A549 (cell line): ENCODE data around the gene TRIM24. TPM values are rescaled to one million over a fixed set of nuclear protein-coding genes. Genes with fewer than 3 reads are reported as not detected.

Experiments
- ATAC-seq, 2 experiments: fragments of 200-7000 bp in 1 of 2; fragments of >200 bp in 1 of 2; cut with Nextera tagmentation in 1 of 2; cut with Tn5 transposase in 1 of 2; 3 replicates each; pipeline versions ENCODE4 v1.8.0 to v1.9.1; 2018 to 2020; ENCODE audit warnings: mild to moderate bottlenecking in 1 of 2, moderate library complexity in 1 of 2
- CTCF ChIA-PET: fragments of 300-600 bp; sonication (Branson Sonifier 250); formaldehyde crosslinking; extraction: SDS; loops from one replicate; lab custom pipeline; 2021; ENCODE audit warnings: antibody characterized with exemption, inconsistent platforms; lab: Yijun Ruan, JAX
- POLR2A ChIA-PET: fragments of 350-600 bp; formaldehyde crosslinking; extraction: SDS; loops from one replicate; lab custom pipeline; 2021; ENCODE audit warnings: antibody characterized with exemption, inconsistent platforms; lab: Yijun Ruan, JAX
- DNase-seq, 2 experiments: peaks; one replicate each; pipeline versions ENCODE4 v3.0.0 to v3.0.0-alpha.2; 2011 to 2016; ENCODE audit warnings: low read depth in 1 of 2, low spot score in 1 of 2
- FAIRE-seq: peaks from 2 replicates; lab custom pipeline; 2011; peaks lifted over from hg19 to GRCh38; lab: Jason Lieb, UNC
- H3K27ac ChIP-seq, 2 experiments: fragments of >200 bp; sonication (Bioruptor Twin); formaldehyde crosslinking; 3 replicates each; pipeline ENCODE4 v1.5.1; 2016 to 2017
- H3K4me1 ChIP-seq: fragments of >200 bp; sonication (Bioruptor Twin); formaldehyde crosslinking; 3 replicates; pipeline ENCODE4 v1.6.1; 2016
- H3K4me2 ChIP-seq: fragments of >200 bp; sonication (Bioruptor Twin); formaldehyde crosslinking; 3 replicates; pipeline ENCODE4 v1.6.1; 2016
- H3K4me3 ChIP-seq: fragments of >200 bp; sonication (Bioruptor Twin); formaldehyde crosslinking; 3 replicates; pipeline ENCODE4 v1.5.1; 2016
- H3K9me3 ChIP-seq: fragments of >200 bp; sonication (Bioruptor Twin); formaldehyde crosslinking; 3 replicates; pipeline ENCODE4 v1.6.1; 2016
- CBX8 ChIP-seq: fragments of 200-600 bp; sonication (generic); IDR thresholded peaks from 2 replicates; pipeline ENCODE4 v1.6.1; 2016
- EP300 ChIP-seq, 2 experiments: fragments of >200 bp; sonication (Bioruptor Twin); formaldehyde crosslinking; IDR thresholded peaks; 2 replicates in 1 of 2; 3 replicates in 1 of 2; pipeline ENCODE4 v1.6.1; 2016 to 2017
- FOXS1 ChIP-seq: fragments of 250-450 bp; sonication (Bioruptor Pico); IDR thresholded peaks from 2 replicates; pipeline ENCODE4 v1.5.0; 2020; ENCODE audit warnings: mild to moderate bottlenecking, moderate library complexity
- GATA3 ChIP-seq: IDR thresholded peaks from 2 replicates; pipeline ENCODE4 v1.6.1; 2012; ENCODE audit warnings: borderline replicate concordance
- HDAC2 ChIP-seq: fragments of 200-600 bp; sonication (generic); IDR thresholded peaks from 2 replicates; pipeline ENCODE4 v1.6.1; 2016
- HOXA7 ChIP-seq: fragments of 250-450 bp; sonication (Bioruptor Pico); IDR thresholded peaks from 2 replicates; pipeline ENCODE4 v1.5.0; 2020; ENCODE audit warnings: mild to moderate bottlenecking, moderate library complexity
- HOXB13 ChIP-seq: fragments of 250-450 bp; sonication (Bioruptor Pico); IDR thresholded peaks from 2 replicates; pipeline ENCODE4 v1.5.0; 2020; ENCODE audit warnings: low read depth, mild to moderate bottlenecking, moderate library complexity
- MAFK ChIP-seq: fragments of 450-650 bp; IDR thresholded peaks from 2 replicates; pipeline ENCODE4 v1.6.1; 2014; ENCODE audit not compliant: partially characterized antibody
- MAZ ChIP-seq: fragments of 150-350 bp; IDR thresholded peaks from 2 replicates; pipeline ENCODE4 v1.6.1; 2014; ENCODE audit warnings: antibody characterized with exemption, low read depth, low read length, borderline replicate concordance
- NFE2L2 ChIP-seq: fragments of 150-350 bp; conservative IDR thresholded peaks from 2 replicates; pipeline ENCODE4 v1.6.1; 2014; ENCODE audit warnings: low read length
- NR3C1 ChIP-seq: fragments of >200 bp; sonication (Bioruptor Twin); formaldehyde crosslinking; IDR thresholded peaks from 3 replicates; pipeline ENCODE4 v1.6.1; 2017
- PHF8 ChIP-seq: fragments of 200-600 bp; sonication (generic); IDR thresholded peaks from 2 replicates; pipeline ENCODE4 v1.6.1; 2016; ENCODE audit warnings: low read depth, mild to moderate bottlenecking, antibody characterized with exemption, moderate library complexity, borderline replicate concordance
- POLR2A ChIP-seq: IDR thresholded peaks from 2 replicates; pipeline ENCODE4 v1.6.1; 2012; ENCODE audit warnings: mild to moderate bottlenecking, low read length
- POLR2AphosphoS2 ChIP-seq: conservative IDR thresholded peaks from 2 replicates; pipeline ENCODE4 v1.6.1; 2012; ENCODE audit warnings: low read length, improper control_type of control experiment, inconsistent platforms
- RAD21 ChIP-seq, 2 experiments: fragments of >200 bp in 1 of 2; sonication (Bioruptor Twin) in 1 of 2; formaldehyde crosslinking in 1 of 2; IDR thresholded peaks in 1 of 2; conservative IDR thresholded peaks in 1 of 2; 2 replicates in 1 of 2; 3 replicates in 1 of 2; pipeline ENCODE4 v1.6.1; 2012 to 2018; ENCODE audit warnings: inconsistent platforms in 1 of 2
- RNF2 ChIP-seq: fragments of 200-600 bp; sonication (generic); IDR thresholded peaks from 2 replicates; pipeline ENCODE4 v1.6.1; 2016; ENCODE audit warnings: low read depth, mild to moderate bottlenecking, antibody characterized with exemption, moderate library complexity, borderline replicate concordance
- SREBF2 ChIP-seq: fragments of 450-650 bp; IDR thresholded peaks from 2 replicates; pipeline ENCODE4 v1.6.1; 2014; ENCODE audit warnings: mild to moderate bottlenecking, moderate library complexity
- TFCP2L1 ChIP-seq: fragments of 250-450 bp; sonication (Bioruptor Pico); IDR thresholded peaks from 2 replicates; pipeline ENCODE4 v1.5.0; 2021; ENCODE audit warnings: mild to moderate bottlenecking
- TP53 ChIP-seq: fragments of 250-450 bp; sonication (Bioruptor Pico); IDR thresholded peaks from 2 replicates; pipeline ENCODE4 v1.5.0; 2021; ENCODE audit warnings: mild to moderate bottlenecking, moderate library complexity
- ZC3H11A ChIP-seq: fragments of 450-650 bp; IDR thresholded peaks from 2 replicates; pipeline ENCODE4 v1.6.1; 2014; ENCODE audit warnings: antibody characterized with exemption, mild to moderate bottlenecking
- ZNF302 ChIP-seq: fragments of 250-450 bp; sonication (Bioruptor Pico); IDR thresholded peaks from 2 replicates; pipeline ENCODE4 v1.9.0; 2021; ENCODE audit warnings: inconsistent platforms, mild to moderate bottlenecking, moderate library complexity
- WGBS: methylation state at CpG from one replicate; pipeline ENCODE4 v1.1.6; 2017; ENCODE audit errors: missing lambda C conversion rate; 5-methylcytosine and 5-hydroxymethylcytosine counted together
- polyA plus RNA-seq, 4 experiments: library from polyadenylated mRNA; depleted of rRNA in 3 of 4; stranded (reverse); fragments of >200 nt; fragmentation: RNase III in 1 of 4; extraction: RNeasy Plus Mini Kit Qiagen cat#74134 plus additional on column Dnase treatment in 1 of 4; gene quantifications; 2 replicates in 3 of 4; 3 replicates in 1 of 4; pipeline ENCODE4 v1.2.3, GENCODE V29; 2011 to 2017
- TF ChIP-seq, protein P1 (sequence below): fragments of 200-600 bp; sonication (generic); IDR thresholded peaks from 2 replicates; pipeline ENCODE4 v1.6.1; 2016; ENCODE audit warnings: antibody characterized with exemption, mild to moderate bottlenecking, moderate library complexity
- TF ChIP-seq, protein P2 (sequence below): IDR thresholded peaks from 2 replicates; pipeline ENCODE4 v1.6.1; 2012
- TF ChIP-seq, protein P3 (sequence below): IDR thresholded peaks from 2 replicates; pipeline ENCODE4 v1.6.1; 2012
- TF ChIP-seq, protein P4 (sequence below): fragments of >200 bp; sonication (Bioruptor Twin); formaldehyde crosslinking; IDR thresholded peaks from 2 replicates; pipeline ENCODE4 v1.6.1; 2016
- TF ChIP-seq, protein P5 (sequence below): fragments of 250-450 bp; sonication (Bioruptor Pico); IDR thresholded peaks from 2 replicates; pipeline ENCODE4 v1.5.0; 2020; ENCODE audit warnings: low read depth, mild to moderate bottlenecking, moderate library complexity

Gene TRIM24
- polyA plus RNA-seq, 2 of the 4 experiments (the other 2 are of a cell fraction): 8.3 to 11.6 TPM

GRCh38 chr7:138550337-138550736 is 90.3 kb downstream of the TRIM24 start:
- no peak overlapping the region for H3K4me3 ChIP-seq
- TF ChIP-seq MAZ (no peak), RNF2 (no peak), HOXB13 (no peak), CBX8 (no peak), TFCP2L1 (no peak), EP300 (IDR thresholded peaks at IDR 0.05) (no peak), TP53 (CRISPR knock-in tag) (no peak)
- TF ChIP-seq, protein P1, sequence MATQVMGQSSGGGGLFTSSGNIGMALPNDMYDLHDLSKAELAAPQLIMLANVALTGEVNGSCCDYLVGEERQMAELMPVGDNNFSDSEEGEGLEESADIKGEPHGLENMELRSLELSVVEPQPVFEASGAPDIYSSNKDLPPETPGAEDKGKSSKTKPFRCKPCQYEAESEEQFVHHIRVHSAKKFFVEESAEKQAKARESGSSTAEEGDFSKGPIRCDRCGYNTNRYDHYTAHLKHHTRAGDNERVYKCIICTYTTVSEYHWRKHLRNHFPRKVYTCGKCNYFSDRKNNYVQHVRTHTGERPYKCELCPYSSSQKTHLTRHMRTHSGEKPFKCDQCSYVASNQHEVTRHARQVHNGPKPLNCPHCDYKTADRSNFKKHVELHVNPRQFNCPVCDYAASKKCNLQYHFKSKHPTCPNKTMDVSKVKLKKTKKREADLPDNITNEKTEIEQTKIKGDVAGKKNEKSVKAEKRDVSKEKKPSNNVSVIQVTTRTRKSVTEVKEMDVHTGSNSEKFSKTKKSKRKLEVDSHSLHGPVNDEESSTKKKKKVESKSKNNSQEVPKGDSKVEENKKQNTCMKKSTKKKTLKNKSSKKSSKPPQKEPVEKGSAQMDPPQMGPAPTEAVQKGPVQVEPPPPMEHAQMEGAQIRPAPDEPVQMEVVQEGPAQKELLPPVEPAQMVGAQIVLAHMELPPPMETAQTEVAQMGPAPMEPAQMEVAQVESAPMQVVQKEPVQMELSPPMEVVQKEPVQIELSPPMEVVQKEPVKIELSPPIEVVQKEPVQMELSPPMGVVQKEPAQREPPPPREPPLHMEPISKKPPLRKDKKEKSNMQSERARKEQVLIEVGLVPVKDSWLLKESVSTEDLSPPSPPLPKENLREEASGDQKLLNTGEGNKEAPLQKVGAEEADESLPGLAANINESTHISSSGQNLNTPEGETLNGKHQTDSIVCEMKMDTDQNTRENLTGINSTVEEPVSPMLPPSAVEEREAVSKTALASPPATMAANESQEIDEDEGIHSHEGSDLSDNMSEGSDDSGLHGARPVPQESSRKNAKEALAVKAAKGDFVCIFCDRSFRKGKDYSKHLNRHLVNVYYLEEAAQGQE: no peak
- TF ChIP-seq, protein P2, sequence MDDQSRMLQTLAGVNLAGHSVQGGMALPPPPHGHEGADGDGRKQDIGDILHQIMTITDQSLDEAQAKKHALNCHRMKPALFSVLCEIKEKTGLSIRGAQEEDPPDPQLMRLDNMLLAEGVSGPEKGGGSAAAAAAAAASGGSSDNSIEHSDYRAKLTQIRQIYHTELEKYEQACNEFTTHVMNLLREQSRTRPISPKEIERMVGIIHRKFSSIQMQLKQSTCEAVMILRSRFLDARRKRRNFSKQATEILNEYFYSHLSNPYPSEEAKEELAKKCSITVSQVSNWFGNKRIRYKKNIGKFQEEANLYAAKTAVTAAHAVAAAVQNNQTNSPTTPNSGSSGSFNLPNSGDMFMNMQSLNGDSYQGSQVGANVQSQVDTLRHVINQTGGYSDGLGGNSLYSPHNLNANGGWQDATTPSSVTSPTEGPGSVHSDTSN: no peak
- TF ChIP-seq, protein P3, sequence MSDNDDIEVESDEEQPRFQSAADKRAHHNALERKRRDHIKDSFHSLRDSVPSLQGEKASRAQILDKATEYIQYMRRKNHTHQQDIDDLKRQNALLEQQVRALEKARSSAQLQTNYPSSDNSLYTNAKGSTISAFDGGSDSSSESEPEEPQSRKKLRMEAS: no peak
- TF ChIP-seq, protein P4, sequence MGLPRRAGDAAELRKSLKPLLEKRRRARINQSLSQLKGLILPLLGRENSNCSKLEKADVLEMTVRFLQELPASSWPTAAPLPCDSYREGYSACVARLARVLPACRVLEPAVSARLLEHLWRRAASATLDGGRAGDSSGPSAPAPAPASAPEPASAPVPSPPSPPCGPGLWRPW: no peak
- H3K27ac ChIP-seq: no peak overlapping the region
- ChIA-PET POLR2A (no interaction called here), CTCF (no interaction called here)
- DNase-seq (no peak), ATAC-seq (no peak), FAIRE-seq (no peak)
- H3K4me2 ChIP-seq: no peak overlapping the region
- H3K4me1 ChIP-seq: no peaks in the 10 kb centered on the region
- no peaks in the 10 kb centered on the region for H3K9me3 ChIP-seq
- WGBS: 85% methylated on average over 3 of the region's 3 CpGs

GRCh38 chr7:138551102-138551501 is 91.0 kb downstream of the TRIM24 start:
- no peaks in the 10 kb centered on the region for H3K4me1 ChIP-seq
- 66% methylated on average over 3 of the region's 3 CpGs for WGBS
- ATAC-seq (no peak), FAIRE-seq (no peak), DNase-seq (no peak)
- no peaks in the 10 kb centered on the region for H3K9me3 ChIP-seq
- no peak for TF ChIP-seq POLR2A
- TF ChIP-seq SREBF2: no peak
- TF ChIP-seq MAZ: no peak
- H3K27ac ChIP-seq: no peak overlapping the region
- no peak overlapping the region for H3K4me3 ChIP-seq
- H3K4me2 ChIP-seq: no peak overlapping the region
- ChIA-PET POLR2A (no interaction called here), CTCF (no interaction called here)

DNA sequence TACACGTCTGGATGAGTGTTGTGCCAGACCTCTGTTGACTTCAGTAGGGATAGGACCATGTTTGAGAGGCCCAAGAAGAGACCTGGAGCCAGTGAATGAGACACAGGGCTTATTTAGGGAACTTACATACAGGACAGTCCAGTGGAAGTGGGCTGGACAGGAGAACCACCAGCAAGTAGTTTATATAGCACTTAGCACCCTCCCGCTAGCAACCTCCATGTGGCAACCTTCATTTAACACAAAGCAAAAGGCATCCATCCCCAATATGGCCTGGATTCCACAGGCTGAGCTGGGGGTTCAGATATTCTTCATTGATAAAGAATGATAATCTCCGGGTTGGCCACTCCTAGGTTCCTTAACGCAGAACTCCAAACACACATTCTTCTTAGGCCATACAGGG is 93.7 kb downstream of the TRIM24 start:
- ATAC-seq: no peak
- TF ChIP-seq ZC3H11A (no peak), FOXS1 (CRISPR knock-in tag) (no peak), RAD21 (conservative IDR thresholded peaks at IDR 0.05 in 1 of 2, IDR thresholded peaks at IDR 0.05 in 1 of 2) (no peak), NFE2L2 (no peak), ZNF302 (no peak), PHF8 (no peak), NR3C1 (no peak), TFCP2L1 (no peak), HDAC2 (no peak), HOXA7 (CRISPR knock-in tag) (no peak), EP300 (IDR thresholded peaks at IDR 0.05) (no peak), MAFK (no peak), POLR2AphosphoS2 (no peak), GATA3 (no peak)
- TF ChIP-seq, protein P5, sequence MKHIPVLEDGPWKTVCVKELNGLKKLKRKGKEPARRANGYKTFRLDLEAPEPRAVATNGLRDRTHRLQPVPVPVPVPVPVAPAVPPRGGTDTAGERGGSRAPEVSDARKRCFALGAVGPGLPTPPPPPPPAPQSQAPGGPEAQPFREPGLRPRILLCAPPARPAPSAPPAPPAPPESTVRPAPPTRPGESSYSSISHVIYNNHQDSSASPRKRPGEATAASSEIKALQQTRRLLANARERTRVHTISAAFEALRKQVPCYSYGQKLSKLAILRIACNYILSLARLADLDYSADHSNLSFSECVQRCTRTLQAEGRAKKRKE (CRISPR knock-in tag): no peak
- TF ChIP-seq, all 56 proteins: peak for 0
- Histone ChIP-seq H3K4me3 (no peak overlapping the region), H3K4me2 (no peak overlapping the region), H3K9me3 (no peaks in the 10 kb centered on the region), H3K4me1 (no peaks in the 10 kb centered on the region), H3K27ac (no peak overlapping the region)
- POLR2A ChIA-PET: no interaction called here
- no peak for FAIRE-seq
- no peak for DNase-seq
- WGBS: 86% methylated on average over 4 of the region's 4 CpGs
- CTCF ChIA-PET: interaction anchor here (0.6 kb wide), 1 partner anchor 246 kb away, joined by 6 read pairs; no protein-coding TSS in a partner anchor
